BE2C (cell line): ENCODE results near the gene SON.
A peak's percentile ranks its signal among the peaks of the same experiment; 100 is the strongest.

Experiments
- DNase-seq: peaks from one replicate; pipeline ENCODE4 v3.0.0-alpha.2; 2020
- H3K27me3 ChIP-seq: fragments of 250-450 bp; sonication (Bioruptor Pico); 2 replicates; pipeline ENCODE4 v1.5.1; 2020; ENCODE audit warnings: mild to moderate bottlenecking
- H3K36me3 ChIP-seq: fragments of 250-450 bp; sonication (Bioruptor Pico); 2 replicates; pipeline ENCODE4 v1.5.1; 2020; ENCODE audit warnings: mild to moderate bottlenecking
- H3K4me1 ChIP-seq: fragments of 250-450 bp; sonication (Bioruptor Pico); 2 replicates; pipeline ENCODE4 v1.5.1; 2020
- H3K4me3 ChIP-seq: 2 replicates; pipeline ENCODE4 v1.5.1; 2011; ENCODE audit warnings: low read depth, low read length
- H3K9me3 ChIP-seq: fragments of 250-450 bp; sonication (Bioruptor Pico); 2 replicates; pipeline ENCODE4 v1.5.1; 2020
- TF ChIP-seq, protein P1 (sequence below): IDR thresholded peaks from 2 replicates; pipeline ENCODE4 v1.5.1; 2012; ENCODE audit warnings: mild to moderate bottlenecking, low read depth, low read length

SON gene

DNA sequence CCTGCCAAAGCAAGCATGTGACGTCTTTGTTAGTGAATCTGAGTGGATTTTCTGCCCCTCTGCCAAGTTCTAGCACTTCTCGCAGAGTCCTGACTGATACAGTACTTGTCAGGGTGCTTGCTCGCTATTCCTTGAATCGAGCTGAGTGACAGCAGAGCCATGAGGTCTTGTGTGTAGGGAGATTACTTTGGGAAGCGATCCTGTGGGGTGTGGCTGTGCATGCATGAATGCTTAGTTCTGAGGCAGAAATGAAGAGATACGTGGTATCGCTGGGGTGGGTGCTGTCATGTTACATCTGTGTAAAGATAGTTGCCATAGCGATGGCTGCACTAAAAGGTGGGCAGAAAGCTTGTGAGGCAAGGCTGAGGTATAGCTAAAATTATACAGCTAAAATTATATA lies 32.0 kb upstream of the SON start:
- no peaks in the 10 kb centered on the region for H3K27me3 ChIP-seq
- no peaks in the 10 kb centered on the region for H3K9me3 ChIP-seq
- H3K36me3 ChIP-seq = peaks cover 86% of the 10 kb centered on the region
- peak; percentile 18 for DNase-seq
- TF ChIP-seq, protein P1, sequence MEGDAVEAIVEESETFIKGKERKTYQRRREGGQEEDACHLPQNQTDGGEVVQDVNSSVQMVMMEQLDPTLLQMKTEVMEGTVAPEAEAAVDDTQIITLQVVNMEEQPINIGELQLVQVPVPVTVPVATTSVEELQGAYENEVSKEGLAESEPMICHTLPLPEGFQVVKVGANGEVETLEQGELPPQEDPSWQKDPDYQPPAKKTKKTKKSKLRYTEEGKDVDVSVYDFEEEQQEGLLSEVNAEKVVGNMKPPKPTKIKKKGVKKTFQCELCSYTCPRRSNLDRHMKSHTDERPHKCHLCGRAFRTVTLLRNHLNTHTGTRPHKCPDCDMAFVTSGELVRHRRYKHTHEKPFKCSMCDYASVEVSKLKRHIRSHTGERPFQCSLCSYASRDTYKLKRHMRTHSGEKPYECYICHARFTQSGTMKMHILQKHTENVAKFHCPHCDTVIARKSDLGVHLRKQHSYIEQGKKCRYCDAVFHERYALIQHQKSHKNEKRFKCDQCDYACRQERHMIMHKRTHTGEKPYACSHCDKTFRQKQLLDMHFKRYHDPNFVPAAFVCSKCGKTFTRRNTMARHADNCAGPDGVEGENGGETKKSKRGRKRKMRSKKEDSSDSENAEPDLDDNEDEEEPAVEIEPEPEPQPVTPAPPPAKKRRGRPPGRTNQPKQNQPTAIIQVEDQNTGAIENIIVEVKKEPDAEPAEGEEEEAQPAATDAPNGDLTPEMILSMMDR = no peak
- no peak overlapping the region for H3K4me3 ChIP-seq
- H3K4me1 ChIP-seq = peaks cover 5% of the 10 kb centered on the region; the same call in 1 of the 2 replicates

DNA sequence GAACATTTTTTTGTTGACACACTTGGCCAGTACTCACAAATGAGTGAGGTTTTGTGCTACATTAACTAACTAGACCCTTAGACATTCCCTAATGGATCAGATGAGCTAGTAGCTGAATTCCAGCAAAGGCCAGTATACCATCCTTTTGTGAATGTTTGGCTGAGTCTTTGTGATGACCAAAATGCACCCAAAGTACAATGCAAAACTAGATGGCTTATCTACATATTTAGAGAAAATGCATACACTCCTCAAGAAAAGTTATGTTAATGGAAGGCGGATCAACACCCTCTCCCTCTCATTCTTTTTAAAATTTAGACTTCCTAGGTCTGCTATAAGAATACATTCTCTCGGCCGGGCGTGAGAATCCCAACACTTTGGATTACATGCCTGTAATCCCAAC lies 31.2 kb upstream of the SON start:
- no peaks in the 10 kb centered on the region for H3K9me3 ChIP-seq
- no peak overlapping the region for H3K4me3 ChIP-seq
- H3K36me3 ChIP-seq = peaks cover 92% of the 10 kb centered on the region
- peaks cover 5% of the 10 kb centered on the region; the same call in 1 of the 2 replicates for H3K4me1 ChIP-seq
- TF ChIP-seq, protein P1 = no peak
- no peak for DNase-seq
- no peaks in the 10 kb centered on the region for H3K27me3 ChIP-seq

DNA sequence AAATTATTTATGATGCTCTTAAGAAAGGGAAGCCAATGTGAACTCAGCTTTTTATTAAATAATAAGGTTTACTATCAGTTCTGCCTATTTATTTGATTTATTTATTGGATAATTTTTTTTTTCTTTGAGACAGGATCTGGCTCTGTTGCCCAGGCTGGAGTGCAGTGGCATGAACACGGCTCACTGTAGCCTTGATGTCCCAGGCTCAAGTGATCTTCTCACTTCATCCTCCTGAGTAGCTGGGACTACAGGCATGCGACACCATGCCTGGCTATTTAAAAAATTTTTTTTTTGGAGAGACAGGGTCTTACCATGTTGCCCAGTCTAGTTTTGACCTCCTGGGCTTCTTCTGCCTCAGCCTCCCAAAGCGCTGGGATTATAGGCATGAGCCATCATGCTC lies 30.4 kb upstream of the SON start:
- H3K4me3 ChIP-seq = no peak overlapping the region
- no peak for DNase-seq
- H3K36me3 ChIP-seq = peaks cover 92% of the 10 kb centered on the region
- H3K4me1 ChIP-seq = peaks cover 5% of the 10 kb centered on the region; the same call in 1 of the 2 replicates
- H3K27me3 ChIP-seq = no peaks in the 10 kb centered on the region
- H3K9me3 ChIP-seq = no peaks in the 10 kb centered on the region
- TF ChIP-seq, protein P1 = no peak

DNA sequence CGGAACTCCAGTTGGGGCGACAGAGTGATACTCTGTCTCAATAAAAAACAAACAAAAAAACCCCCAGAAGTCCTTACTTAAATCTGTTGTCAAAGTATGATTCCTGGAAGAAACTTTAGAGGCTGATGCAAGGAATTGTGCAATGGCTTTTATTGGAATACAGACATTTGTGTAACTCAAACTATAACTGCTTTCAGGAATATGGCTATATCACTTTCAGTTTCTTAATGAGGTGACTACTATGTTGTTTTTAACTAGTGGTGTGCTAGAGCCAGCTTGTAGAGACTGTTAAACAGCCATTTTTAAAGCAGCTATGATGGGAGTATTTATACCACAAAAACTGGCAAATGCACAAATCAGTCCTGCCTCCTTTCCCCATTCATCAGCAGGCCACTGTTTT lies 28.6 kb upstream of the SON start:
- H3K27me3 ChIP-seq = no peaks in the 10 kb centered on the region
- H3K36me3 ChIP-seq = peaks cover 93% of the 10 kb centered on the region
- TF ChIP-seq, protein P1 = no peak
- no peak for DNase-seq
- H3K4me1 ChIP-seq = peaks cover 5% of the 10 kb centered on the region; the same call in 1 of the 2 replicates
- H3K9me3 ChIP-seq = no peaks in the 10 kb centered on the region
- no peak overlapping the region for H3K4me3 ChIP-seq

DNA sequence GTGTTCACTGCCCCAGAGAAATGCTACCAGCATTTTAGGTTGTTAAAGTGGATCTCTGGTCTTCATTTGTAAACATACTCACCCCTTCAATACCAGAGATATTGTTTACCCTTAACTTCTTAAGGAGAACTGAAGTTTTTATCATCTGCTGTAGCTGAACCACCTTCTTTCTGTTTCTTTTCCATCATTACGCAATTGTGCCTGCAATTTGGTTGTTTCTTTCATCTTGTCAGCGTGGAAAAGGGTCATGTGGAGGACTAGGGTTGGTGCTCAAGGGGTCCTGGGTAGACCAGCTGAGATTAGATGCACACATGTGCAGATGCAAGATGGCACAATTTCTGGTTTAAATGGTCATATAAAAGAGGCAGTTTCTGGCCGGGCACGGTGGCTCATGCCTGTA lies 23.9 kb upstream of the SON start:
- H3K4me3 ChIP-seq = no peak overlapping the region
- H3K4me1 ChIP-seq = no peaks in the 10 kb centered on the region
- H3K9me3 ChIP-seq = no peaks in the 10 kb centered on the region
- no peak for DNase-seq
- H3K36me3 ChIP-seq = peaks cover 91% of the 10 kb centered on the region
- H3K27me3 ChIP-seq = no peaks in the 10 kb centered on the region
- TF ChIP-seq, protein P1 = no peak

DNA sequence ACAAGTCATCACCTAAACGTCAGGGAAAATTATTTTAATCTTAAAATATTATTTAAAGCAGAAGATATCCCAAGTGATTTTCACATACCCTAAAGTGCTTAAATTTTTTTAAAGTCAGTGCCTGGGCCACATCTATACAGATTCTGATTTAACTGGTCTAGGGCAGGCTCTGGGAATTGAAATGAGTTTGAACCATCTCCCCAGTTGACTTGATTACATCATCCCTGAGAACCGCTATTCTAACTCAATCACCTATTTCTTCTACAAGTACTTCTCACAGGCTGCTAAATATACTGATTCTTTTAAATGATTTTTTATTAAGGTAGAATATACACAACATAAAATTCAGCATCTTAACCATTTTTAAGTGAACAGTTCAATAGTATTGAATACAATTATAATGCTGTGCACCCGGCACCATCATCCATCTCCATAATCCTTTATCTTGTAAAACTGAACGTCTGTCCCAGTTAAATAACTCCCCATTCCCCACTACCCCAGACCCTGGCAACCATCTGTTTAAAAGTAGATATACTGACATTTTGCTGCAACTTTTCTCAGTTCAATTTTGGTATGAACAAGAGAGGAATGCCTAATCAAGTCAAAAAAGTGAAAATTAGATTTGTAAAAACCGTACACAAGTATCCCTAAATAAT lies 20.4 kb upstream of the SON start:
- H3K36me3 ChIP-seq = peaks cover 85% of the 10 kb centered on the region

More for the DNA sequence above, 20.4 kb upstream of the SON start:
- H3K4me1 ChIP-seq = no peaks in the 10 kb centered on the region
- H3K9me3 ChIP-seq = no peaks in the 10 kb centered on the region
- H3K27me3 ChIP-seq = no peaks in the 10 kb centered on the region
- TF ChIP-seq, protein P1 = no peak
- no peak overlapping the region for H3K4me3 ChIP-seq
- no peak for DNase-seq
